A549 treated with CORT108297 at 1 μM for 4 hours (cell line): ENCODE data around the gene VARS1. TPM values are rescaled to one million over a fixed set of nuclear protein-coding genes. Genes with fewer than 3 reads are reported as not detected.

Source experiments
- total RNA-seq: library from RNA; stranded (reverse); fragments of 200-300 nt; extraction: Qiagen RNA extraction; gene quantifications from 5 replicates; pipeline ENCODE4 v1.2.3, GENCODE V29; 2022

The VARS1 gene
- 47.0 to 60.8 TPM (median 59.2 TPM) in 5 replicates for total RNA-seq

DNA sequence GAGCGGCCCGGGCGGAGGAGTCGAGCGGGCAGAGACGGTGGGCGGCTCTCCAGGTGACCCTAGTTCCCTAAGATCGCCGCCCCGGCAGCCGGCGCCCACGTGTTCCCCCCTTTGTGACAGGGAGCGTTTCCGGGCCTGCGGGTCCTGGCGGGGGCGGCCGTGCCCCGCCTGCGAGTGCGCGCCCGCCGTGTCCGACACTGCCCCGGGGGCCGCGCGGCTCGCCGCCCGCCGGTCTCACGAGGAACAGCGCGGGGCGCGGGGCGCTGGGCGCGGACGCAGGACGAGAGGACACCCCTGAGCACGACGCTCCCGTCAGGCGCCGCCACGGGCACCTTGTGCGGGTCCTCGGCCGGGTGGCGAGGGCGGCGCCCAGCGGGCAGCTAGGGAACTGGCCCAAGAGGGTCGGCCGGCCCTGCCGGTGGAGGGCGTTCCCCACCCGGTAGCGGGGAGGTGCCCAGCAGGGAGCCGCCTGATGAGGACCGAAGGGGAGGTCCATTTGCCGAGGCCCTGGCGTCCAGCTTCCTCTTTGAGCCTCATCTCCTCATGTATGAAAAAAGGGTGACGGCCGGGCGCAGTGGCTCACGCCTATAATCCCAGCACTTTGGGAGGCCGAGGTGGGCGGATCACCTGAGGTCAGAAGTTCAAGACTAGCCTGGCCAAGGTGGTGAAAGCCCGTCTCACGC lies at the start of gene VARS1:
Gene VARS1, minus strand, starts transcription at position 137 of the 683 bp plus-strand sequence. CDS start 535 bp downstream, outside the sequence.

DNA sequence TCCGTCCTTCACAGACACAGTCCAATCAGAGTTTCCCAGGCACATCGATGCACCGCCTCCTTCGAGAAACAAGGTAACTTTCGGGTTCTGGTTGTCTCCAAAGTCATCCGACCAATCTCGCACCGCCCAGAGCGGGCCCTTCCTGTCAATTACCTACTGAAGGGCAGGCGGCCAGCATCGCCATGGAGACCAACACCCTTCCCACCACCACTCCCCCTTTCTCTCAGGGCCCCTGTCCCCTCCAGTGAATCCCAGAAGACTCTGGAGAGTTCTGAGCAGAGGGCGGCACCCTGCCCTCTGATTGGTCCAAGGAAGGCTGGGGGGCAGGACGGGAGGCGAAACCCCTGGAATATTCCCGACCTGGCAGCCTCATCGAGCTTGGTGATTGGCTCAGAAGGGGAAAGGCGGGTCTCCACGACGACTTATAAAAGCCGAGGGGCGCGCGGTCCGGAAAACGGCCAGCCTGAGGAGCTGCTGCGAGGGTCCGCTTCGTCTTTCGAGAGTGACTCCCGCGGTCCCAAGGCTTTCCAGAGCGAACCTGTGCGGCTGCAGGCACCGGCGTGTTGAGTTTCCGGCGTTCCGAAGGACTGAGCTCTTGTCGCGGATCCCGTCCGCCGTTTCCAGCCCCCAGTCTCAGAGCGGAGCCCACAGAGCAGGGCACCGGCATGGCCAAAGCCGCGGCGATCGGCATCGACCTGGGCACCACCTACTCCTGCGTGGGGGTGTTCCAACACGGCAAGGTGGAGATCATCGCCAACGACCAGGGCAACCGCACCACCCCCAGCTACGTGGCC lies 31.9 kb upstream of the VARS1 start, which contains the start of gene HSPA1B:
Gene HSPA1B, plus strand, starts transcription at position 453 of the 794 bp plus-strand sequence. Its CDS starts 213 bp downstream, at position 666.

DNA sequence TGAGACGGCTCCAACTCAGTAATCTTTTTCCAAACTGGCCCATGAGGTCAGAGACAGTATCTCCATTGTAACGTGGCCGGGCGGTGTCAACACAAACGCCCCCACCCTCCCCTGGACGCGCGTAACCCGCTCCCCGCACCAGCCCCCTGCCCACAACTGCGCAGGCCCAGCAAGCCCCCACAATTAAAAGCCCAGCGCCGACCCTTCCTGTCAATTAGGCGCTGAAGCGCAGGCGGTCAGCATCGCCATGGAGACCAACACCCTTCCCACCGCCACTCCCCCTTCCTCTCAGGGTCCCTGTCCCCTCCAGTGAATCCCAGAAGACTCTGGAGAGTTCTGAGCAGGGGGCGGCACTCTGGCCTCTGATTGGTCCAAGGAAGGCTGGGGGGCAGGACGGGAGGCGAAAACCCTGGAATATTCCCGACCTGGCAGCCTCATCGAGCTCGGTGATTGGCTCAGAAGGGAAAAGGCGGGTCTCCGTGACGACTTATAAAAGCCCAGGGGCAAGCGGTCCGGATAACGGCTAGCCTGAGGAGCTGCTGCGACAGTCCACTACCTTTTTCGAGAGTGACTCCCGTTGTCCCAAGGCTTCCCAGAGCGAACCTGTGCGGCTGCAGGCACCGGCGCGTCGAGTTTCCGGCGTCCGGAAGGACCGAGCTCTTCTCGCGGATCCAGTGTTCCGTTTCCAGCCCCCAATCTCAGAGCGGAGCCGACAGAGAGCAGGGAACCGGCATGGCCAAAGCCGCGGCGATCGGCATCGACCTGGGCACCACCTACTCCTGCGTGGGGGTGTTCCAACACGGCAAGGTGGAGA lies 19.7 kb upstream of the VARS1 start, which contains the start of the genes HSPA1A and HSPA1L:
Gene HSPA1A, plus strand, starts transcription at position 519 of the 814 bp plus-strand sequence. Its CDS starts 214 bp downstream, at position 733.
Gene HSPA1L, minus strand, starts transcription at position 259 of the 814 bp plus-strand sequence. CDS start 3,311 bp downstream, outside the sequence.

DNA sequence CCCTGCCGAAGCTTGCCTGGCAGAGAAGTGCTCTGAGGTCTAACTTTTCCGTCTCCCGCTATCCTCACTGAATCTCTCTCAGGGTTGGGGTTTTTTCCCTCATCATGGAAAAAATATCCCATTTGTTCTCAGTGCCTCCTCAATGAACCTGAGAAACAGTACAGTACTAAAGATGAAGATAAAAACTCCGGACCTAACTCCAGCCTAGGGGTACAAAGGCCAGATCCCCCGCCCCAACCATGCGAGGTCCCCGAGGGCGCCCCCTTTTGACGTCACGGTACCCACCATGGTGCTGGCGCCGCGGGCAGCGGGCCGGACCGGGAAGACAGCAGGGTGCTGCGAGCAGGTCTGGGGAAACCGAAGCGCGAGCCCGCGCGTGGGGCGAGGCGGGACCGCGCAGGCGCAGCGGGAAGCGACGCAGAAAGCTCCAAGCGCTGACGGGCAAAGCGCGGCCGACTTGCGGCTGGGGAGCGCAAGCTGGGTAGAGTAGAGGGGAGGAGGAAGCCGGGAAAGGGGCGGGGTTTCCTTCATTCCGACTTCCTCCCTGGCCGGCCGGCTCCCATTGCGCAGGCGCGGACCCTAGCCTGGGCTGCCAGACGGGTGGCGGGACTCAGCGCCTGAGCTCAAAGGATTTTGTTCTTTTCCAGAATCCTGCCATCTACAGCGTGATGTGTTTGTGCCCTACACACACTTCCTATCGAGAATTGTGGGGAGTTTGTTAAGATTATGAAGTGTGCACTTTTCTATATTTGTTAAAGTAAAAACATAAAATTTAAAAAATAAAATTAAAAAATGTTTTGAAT lies 11.1 kb upstream of the VARS1 start, which contains the start of gene LSM2:
Gene LSM2, minus strand, starts transcription at position 497 of the 803 bp plus-strand sequence. Its CDS starts 209 bp downstream, at position 288.

DNA sequence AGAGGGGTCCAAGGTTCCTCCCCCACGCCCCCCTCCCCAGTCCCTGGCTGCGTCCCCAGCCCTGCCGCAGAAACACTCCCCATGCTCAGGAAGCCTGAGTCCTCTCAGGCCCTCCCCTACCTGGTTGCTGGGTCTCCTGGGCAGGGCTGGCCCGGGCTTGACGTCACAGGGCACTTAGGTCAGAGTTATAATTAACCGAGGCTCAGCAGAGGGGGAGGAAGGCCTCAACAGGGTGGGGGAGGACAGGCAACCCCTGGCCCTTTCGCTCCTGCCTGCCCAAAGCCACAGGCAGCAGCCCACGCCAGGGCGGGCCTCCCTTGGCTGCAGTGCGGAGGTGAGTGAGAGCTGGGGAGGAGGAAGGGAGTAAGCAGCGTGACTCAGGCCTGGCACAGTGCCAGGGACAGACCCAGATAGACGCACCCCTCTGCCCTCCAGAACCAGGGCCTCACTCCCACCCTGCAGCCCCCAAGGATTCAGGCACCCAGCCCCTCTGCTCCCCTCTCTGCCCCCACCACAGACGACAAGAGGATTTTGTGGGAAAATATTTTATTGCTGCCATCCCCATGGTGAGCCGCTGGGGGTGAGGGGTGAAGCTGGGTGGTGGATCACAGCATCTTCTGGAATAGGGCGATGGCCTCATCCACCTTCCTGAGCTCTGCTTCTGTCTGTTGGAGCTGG lies 18.4 kb downstream of the VARS1 start, which contains the start of gene VWA7:
Gene VWA7, minus strand, starts transcription at position 340 of the 678 bp plus-strand sequence. CDS start 549 bp downstream, outside the sequence.

DNA sequence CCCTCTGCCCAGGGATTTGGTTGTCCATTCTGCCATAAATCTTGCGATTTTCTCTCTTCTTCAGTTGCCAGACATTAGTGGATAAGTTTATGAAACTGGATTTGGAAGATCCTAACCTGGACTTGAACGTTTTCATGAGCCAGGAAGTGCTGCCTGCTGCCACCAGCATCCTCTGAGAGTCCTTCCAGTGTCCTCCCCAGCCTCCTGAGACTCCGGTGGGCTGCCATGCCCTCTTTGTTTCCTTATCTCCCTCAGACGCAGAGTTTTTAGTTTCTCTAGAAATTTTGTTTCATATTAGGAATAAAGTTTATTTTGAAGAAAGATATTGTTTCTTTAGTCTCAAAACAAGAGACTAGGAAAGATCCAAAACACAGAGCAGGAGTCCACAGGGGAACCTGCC lies 33.2 kb downstream of the VARS1 start, which contains the start of gene SAPCD1:
Gene SAPCD1, plus strand, starts transcription at position 301 of the 400 bp plus-strand sequence. CDS start 399 bp downstream, outside the sequence.

Other genes with a start within 250 kb of the VARS1 start
- 0.54 to 1.1 TPM (median 0.67 TPM) in 5 replicates for gene ATP6V1G2, start 249.1 kb downstream of the VARS1 start, total RNA-seq
- 9.2 to 12.4 TPM (median 11.8 TPM) in 5 replicates for gene NFKBIL1, start 248.1 kb downstream of the VARS1 start, total RNA-seq
- gene LTA, start 223.5 kb downstream of the VARS1 start, total RNA-seq: 0.11 to 0.23 TPM in 2 of 5 replicates, not detected in the others
- gene TNF, start 220.2 kb downstream of the VARS1 start, total RNA-seq: 0.06 to 0.36 TPM (median 0.09 TPM) in 4 of 5 replicates, not detected in the other
- gene LTB, start 213.3 kb downstream of the VARS1 start, total RNA-seq: 0.22 to 0.38 TPM (median 0.33 TPM) in 5 replicates
- 0.46 to 0.73 TPM in 2 of 5 replicates, not detected in the others for gene LST1, start 209.5 kb downstream of the VARS1 start, total RNA-seq
- gene NCR3, start 202.7 kb downstream of the VARS1 start, total RNA-seq: not detected in 5 replicates
- not detected in 5 replicates for gene AIF1, start 180.5 kb downstream of the VARS1 start, total RNA-seq
- 69.6 to 93.6 TPM (median 87.5 TPM) in 5 replicates for gene PRRC2A, start 175.0 kb downstream of the VARS1 start, total RNA-seq
- gene BAG6, start 143.1 kb downstream of the VARS1 start, total RNA-seq: 114 to 156 TPM (median 146 TPM) in 5 replicates
- 2.9 to 4.1 TPM (median 3.0 TPM) in 5 replicates for gene APOM, start 139.9 kb downstream of the VARS1 start, total RNA-seq
- gene C6orf47, start 135.0 kb downstream of the VARS1 start, total RNA-seq: 10.3 to 13.2 TPM (median 12.6 TPM) in 5 replicates
- 10.8 to 12.2 TPM (median 11.7 TPM) in 5 replicates for gene GPANK1, start 130.8 kb downstream of the VARS1 start, total RNA-seq
- 165 to 184 TPM (median 170 TPM) in 5 replicates for gene CSNK2B, start 129.7 kb downstream of the VARS1 start, total RNA-seq
- gene LY6G5B, start 125.8 kb downstream of the VARS1 start, total RNA-seq: 3.8 to 5.0 TPM (median 4.3 TPM) in 5 replicates
- 1.1 to 2.0 TPM (median 1.6 TPM) in 5 replicates for gene LY6G5C, start 114.7 kb downstream of the VARS1 start, total RNA-seq
- 16.5 to 20.4 TPM (median 19.3 TPM) in 5 replicates for gene ABHD16A, start 92.4 kb downstream of the VARS1 start, total RNA-seq
- gene LY6G6F, start 88.9 kb downstream of the VARS1 start, total RNA-seq: not detected in 5 replicates
- not detected in 5 replicates for gene LY6G6D, start 80.4 kb downstream of the VARS1 start, total RNA-seq
- 0.09 to 0.12 TPM (median 0.10 TPM) in 3 of 5 replicates, not detected in the others for gene LY6G6C, start 74.0 kb downstream of the VARS1 start, total RNA-seq
- not detected in 5 replicates for gene MPIG6B, start 72.4 kb downstream of the VARS1 start, total RNA-seq
- gene DDAH2, start 66.5 kb downstream of the VARS1 start, total RNA-seq: 28.8 to 35.0 TPM (median 32.1 TPM) in 5 replicates
- gene CLIC1, start 59.2 kb downstream of the VARS1 start, total RNA-seq: 497 to 519 TPM (median 513 TPM) in 5 replicates
- 11.5 to 15.5 TPM (median 14.0 TPM) in 5 replicates for gene MSH5, start 55.7 kb downstream of the VARS1 start, total RNA-seq
- gene SAPCD1, start 33.1 kb downstream of the VARS1 start, total RNA-seq: 2.7 to 4.9 TPM (median 4.1 TPM) in 5 replicates
- gene VWA7, start 18.4 kb downstream of the VARS1 start, total RNA-seq: 1.5 to 2.0 TPM (median 1.8 TPM) in 5 replicates
- 48.5 to 67.7 TPM (median 60.4 TPM) in 5 replicates for gene LSM2, start 11.2 kb upstream of the VARS1 start, total RNA-seq
- gene HSPA1L, start 19.5 kb upstream of the VARS1 start, total RNA-seq: 1.5 to 2.2 TPM (median 1.8 TPM) in 5 replicates
- gene HSPA1A, start 19.8 kb upstream of the VARS1 start, total RNA-seq: 250 to 374 TPM (median 304 TPM) in 5 replicates
- 191 to 290 TPM (median 231 TPM) in 5 replicates for gene HSPA1B, start 32.0 kb upstream of the VARS1 start, total RNA-seq
- 23.0 to 37.8 TPM (median 29.3 TPM) in 5 replicates for gene NEU1, start 67.1 kb upstream of the VARS1 start, total RNA-seq
- 0.06 to 0.16 TPM in 2 of 5 replicates, not detected in the others for gene SLC44A4, start 83.2 kb upstream of the VARS1 start, total RNA-seq
- gene EHMT2, start 101.9 kb upstream of the VARS1 start, total RNA-seq: 25.9 to 35.4 TPM (median 32.0 TPM) in 5 replicates
- gene ZBTB12, start 106.3 kb upstream of the VARS1 start, total RNA-seq: 3.4 to 5.3 TPM (median 4.6 TPM) in 5 replicates
- 0.21 to 0.68 TPM (median 0.31 TPM) in 5 replicates for gene C2, start 132.0 kb upstream of the VARS1 start, total RNA-seq
- 1.5 to 3.3 TPM (median 2.4 TPM) in 5 replicates for gene CFB, start 150.3 kb upstream of the VARS1 start, total RNA-seq
- 74.7 to 85.0 TPM (median 75.1 TPM) in 5 replicates for gene NELFE, start 163.2 kb upstream of the VARS1 start, total RNA-seq
- gene SKIC2, start 163.4 kb upstream of the VARS1 start, total RNA-seq: 21.0 to 27.3 TPM (median 25.4 TPM) in 5 replicates
- 11.7 to 13.4 TPM (median 12.5 TPM) in 5 replicates for gene DXO, start 176.4 kb upstream of the VARS1 start, total RNA-seq
- 0.48 to 1.5 TPM (median 1.1 TPM) in 5 replicates for gene C4A, start 186.3 kb upstream of the VARS1 start, total RNA-seq
- 0.46 to 1.7 TPM (median 0.76 TPM) in 5 replicates for gene C4B, start 219.0 kb upstream of the VARS1 start, total RNA-seq
- gene CYP21A2, start 242.7 kb upstream of the VARS1 start, total RNA-seq: not detected in 5 replicates